K562 (cell line): ENCODE measurements around the gene PRKCE.

ENCODE experiments used
- MTF1 ChIP-seq: fragments of 250-450 bp; sonication (Bioruptor Pico); IDR thresholded peaks from 2 replicates; pipeline ENCODE4 v1.9.0; 2021; ENCODE audit warnings: moderate library complexity, mild to moderate bottlenecking, inconsistent platforms, borderline replicate concordance
- SMAD2 ChIP-seq: fragments of 150-350 bp; IDR thresholded peaks from 2 replicates; pipeline ENCODE4 v1.6.1; 2014; ENCODE audit warnings: low read depth, mild to moderate bottlenecking, low read length
- SRSF7 ChIP-seq: fragments of 200-400 bp; formaldehyde crosslinking; optimal IDR thresholded peaks from 2 replicates; pipeline ENCODE3; 2017; ENCODE audit warnings: mild to moderate bottlenecking, low read depth, low read length
- TAF1 ChIP-seq: IDR thresholded peaks from 2 replicates; pipeline ENCODE4 v1.6.1; 2011; ENCODE audit warnings: mild to moderate bottlenecking, low read length, moderate library complexity; ENCODE audit not compliant: insufficient read depth, control insufficient read depth, severe bottlenecking; ENCODE audit errors: extremely low read depth
- TF ChIP-seq, protein P1 (sequence below), 3 experiments: IDR thresholded peaks in 2 of 3; conservative IDR thresholded peaks in 1 of 3; 2 replicates each; pipeline ENCODE4 v1.5.1; 2011 to 2012; ENCODE audit warnings: low read length in 3 of 3, mild to moderate bottlenecking in 3 of 3, control low read depth in 2 of 3, improper control_type of control experiment in 1 of 3, inconsistent platforms in 1 of 3, low read depth in 1 of 3, mixed read lengths in 1 of 3, moderate library complexity in 1 of 3; ENCODE audit not compliant: insufficient read depth in 2 of 3
- TF ChIP-seq, protein P2 (sequence below): sonication (generic); formaldehyde crosslinking; IDR thresholded peaks from 2 replicates; pipeline ENCODE4 v1.8.1; 2023; ENCODE audit warnings: mild to moderate bottlenecking, missing genetic modification reagents

DNA sequence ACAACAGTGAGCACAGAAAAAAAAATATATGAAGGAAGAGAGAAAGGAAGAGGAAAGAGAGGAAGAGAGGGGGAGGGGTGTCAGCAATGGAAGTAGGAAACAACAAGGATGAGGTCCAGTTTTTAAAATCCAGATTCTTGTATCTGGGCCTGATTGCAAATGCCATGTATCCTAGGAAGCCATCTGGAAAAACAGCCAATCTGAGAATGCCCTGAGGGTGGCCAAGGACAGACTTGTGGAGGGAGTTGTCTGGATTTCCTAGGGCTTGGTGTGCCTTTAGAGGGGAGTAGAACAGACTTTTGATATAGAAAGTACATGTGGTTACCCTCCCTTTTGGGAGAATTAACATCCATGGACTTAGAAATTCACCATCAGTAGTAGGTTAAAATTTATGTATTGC lies 47.1 kb downstream of the PRKCE start:
- TF ChIP-seq, protein P1, sequence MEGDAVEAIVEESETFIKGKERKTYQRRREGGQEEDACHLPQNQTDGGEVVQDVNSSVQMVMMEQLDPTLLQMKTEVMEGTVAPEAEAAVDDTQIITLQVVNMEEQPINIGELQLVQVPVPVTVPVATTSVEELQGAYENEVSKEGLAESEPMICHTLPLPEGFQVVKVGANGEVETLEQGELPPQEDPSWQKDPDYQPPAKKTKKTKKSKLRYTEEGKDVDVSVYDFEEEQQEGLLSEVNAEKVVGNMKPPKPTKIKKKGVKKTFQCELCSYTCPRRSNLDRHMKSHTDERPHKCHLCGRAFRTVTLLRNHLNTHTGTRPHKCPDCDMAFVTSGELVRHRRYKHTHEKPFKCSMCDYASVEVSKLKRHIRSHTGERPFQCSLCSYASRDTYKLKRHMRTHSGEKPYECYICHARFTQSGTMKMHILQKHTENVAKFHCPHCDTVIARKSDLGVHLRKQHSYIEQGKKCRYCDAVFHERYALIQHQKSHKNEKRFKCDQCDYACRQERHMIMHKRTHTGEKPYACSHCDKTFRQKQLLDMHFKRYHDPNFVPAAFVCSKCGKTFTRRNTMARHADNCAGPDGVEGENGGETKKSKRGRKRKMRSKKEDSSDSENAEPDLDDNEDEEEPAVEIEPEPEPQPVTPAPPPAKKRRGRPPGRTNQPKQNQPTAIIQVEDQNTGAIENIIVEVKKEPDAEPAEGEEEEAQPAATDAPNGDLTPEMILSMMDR (IDR thresholded peaks at IDR 0.05 in 2 of 3, conservative IDR thresholded peaks at IDR 0.05 in 1 of 3; ENCODE audit: insufficient read depth in 2 of 3, low read depth in 1 of 3, low read length in 3 of 3), result no peak
- no peak for TF ChIP-seq MTF1 (CRISPR knock-in tag)
- TF ChIP-seq TAF1, result no peak
- no peak for TF ChIP-seq SMAD2
- no peak for TF ChIP-seq SRSF7
- TF ChIP-seq, protein P2, sequence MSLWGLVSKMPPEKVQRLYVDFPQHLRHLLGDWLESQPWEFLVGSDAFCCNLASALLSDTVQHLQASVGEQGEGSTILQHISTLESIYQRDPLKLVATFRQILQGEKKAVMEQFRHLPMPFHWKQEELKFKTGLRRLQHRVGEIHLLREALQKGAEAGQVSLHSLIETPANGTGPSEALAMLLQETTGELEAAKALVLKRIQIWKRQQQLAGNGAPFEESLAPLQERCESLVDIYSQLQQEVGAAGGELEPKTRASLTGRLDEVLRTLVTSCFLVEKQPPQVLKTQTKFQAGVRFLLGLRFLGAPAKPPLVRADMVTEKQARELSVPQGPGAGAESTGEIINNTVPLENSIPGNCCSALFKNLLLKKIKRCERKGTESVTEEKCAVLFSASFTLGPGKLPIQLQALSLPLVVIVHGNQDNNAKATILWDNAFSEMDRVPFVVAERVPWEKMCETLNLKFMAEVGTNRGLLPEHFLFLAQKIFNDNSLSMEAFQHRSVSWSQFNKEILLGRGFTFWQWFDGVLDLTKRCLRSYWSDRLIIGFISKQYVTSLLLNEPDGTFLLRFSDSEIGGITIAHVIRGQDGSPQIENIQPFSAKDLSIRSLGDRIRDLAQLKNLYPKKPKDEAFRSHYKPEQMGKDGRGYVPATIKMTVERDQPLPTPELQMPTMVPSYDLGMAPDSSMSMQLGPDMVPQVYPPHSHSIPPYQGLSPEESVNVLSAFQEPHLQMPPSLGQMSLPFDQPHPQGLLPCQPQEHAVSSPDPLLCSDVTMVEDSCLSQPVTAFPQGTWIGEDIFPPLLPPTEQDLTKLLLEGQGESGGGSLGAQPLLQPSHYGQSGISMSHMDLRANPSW (CRISPR knock-in tag), result no peak
